GM19025 (cell line): ENCODE data around the gene IHH.
A peak's percentile ranks its signal among the peaks of the same experiment; 100 is the strongest.

Source experiments
- ATAC-seq: cut with Tn5 transposase; IDR thresholded peaks from one replicate; pipeline ENCODE4 v1.9.1; 2021; ENCODE audit warnings: mild to moderate bottlenecking, low read depth, moderate library complexity; ENCODE audit not compliant: unreplicated experiment

Gene IHH

DNA sequence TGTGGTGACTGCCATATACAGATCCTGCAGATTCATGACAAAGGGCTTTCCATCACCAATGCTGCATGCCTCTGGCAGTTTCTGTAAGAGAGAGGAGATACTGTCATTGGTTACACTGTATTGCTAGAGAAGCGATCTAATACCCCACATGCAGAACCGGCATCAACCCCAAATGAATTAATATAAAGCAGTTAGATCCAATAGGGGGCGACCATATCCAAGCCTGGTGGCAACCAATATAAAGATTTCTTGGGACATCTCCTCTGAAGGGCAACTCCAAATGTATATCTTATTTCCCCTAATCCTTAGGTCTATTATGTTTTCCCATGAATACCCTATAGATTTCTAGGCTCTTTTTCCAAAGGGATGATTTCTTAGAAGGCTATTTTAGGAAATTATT lies 17.4 kb upstream of the IHH start:
- no peak for ATAC-seq

DNA sequence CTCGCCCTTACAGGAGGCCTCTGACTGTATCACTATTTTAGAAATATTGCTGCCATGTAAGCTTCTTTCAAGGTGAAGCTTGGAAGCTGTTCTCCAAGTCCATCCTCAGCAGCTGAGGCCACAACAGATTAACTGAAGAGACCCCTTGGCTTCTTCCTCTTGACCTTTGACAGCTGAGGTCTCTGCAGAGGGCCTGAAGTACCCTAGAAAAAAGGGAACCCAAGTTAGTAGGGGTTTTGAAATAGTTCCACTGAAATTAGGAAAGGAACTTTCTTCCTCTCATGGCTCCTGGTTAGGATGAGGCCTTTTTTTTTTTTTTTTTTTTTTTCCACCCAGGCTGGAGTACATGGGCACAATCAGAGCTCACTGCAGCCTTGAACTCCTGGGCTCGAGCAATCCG lies 15.5 kb upstream of the IHH start:
- ATAC-seq = no peak

DNA sequence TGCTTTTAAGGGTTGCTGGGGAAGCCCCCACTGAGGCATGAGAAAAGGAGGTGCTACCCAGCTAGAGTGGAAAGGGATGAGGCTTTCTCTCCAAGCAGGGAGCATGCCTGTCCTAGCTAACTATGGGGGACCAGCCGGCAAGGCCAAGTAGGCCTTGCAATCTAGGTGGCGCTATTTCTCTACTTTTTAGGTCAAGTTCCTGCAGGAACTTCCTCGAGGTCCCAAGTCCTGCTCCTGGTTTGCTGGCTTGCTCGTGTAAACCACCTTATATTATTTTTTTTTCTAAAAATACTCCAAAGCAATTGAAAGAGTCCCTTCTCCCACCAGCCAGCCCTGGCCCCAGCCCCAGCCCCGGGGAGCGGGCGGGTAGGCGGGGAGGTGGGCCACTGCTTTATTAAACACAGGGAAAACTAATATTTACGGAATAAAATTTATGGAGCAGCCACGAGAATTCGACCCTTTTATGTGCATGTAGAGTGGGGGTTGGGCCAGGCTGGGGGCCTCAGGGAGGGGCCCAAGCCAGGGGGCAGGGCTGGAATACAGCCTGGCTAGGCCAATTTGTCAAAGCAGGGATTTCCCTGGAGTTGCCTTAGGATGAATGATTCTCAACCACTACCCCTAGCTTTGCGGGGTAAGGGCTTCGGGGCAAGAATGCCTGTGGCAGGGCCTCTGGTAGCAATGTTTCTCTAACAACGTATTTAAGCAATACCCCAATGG lies 12.8 kb upstream of the IHH start:
- ATAC-seq = no peak

DNA sequence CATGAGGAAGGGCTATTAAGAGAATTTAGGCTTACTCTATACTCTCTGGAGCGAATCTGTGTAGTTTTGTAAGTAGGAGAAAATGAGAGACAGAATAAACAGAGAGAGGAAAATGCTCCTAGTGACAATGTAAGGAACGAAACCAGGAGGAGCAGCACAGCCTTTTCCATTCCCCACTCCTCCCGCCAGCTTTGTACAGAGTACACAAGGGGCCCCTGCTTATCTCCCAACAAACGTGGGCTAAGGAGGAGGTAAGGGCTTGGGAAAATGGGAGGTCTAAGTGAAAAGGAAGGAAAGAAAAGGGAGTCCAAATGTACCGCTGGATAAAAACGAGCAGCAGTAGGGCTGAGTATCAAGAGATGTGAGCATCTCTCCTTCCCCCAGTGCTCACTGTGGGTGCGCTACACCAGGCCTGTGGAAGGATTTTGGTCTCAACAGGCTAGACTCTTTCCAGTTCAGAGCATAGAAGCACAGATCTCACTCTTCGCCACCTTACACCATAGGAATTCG lies 12.1 kb upstream of the IHH start:
- no peak for ATAC-seq

DNA sequence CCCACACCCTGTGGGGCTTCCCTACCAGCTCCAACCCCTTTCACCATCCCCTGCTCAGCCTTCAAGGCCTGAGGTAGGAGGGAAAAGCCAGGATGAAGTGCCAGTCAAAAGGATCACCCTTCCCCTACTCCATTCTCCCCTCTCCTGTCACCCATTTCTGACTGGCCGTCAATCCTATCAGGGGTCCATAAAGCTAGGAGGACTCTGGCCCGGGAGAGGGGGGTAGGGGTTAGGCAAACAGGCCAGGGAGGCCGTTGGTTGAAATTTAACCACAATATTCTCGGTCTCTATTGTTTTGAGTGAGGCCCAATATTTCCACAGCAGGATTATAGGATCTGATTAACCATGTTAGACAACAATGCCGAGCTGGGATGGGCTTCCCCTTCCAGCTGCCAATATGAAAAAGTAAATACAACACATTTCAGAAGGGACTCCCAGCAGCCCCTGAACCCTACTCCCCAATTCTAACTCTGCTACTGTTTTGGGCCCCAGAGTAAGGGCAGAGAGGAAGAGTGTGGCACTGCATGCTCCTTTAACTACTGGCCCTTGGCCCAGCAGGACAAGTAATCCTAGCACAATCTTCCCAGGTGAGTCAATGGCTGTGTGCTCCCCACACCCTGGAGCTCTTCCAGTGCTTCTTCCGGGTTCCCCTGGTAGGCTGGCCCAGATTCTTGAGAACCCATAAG lies 10.6 kb upstream of the IHH start:
- no peak for ATAC-seq

DNA sequence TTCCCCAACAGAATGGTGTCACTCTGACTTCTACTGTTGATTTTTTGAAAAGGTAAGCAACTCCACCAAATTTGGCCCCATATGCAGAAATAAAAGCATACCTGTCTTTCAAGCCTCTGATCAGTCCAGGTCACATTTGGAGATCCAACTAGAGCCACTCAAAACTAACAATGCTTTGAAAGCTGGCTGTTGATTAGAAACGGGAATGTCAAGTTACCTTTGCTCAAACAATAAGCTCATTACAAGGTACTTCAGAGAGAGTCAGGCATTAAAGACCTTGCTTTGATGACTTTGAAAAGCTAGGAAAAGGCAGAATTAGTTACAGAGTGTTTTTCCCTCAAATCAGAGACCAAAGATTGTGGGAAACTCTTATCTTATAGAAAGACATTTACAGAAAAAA lies 4.8 kb upstream of the IHH start:
- no peak for ATAC-seq

DNA sequence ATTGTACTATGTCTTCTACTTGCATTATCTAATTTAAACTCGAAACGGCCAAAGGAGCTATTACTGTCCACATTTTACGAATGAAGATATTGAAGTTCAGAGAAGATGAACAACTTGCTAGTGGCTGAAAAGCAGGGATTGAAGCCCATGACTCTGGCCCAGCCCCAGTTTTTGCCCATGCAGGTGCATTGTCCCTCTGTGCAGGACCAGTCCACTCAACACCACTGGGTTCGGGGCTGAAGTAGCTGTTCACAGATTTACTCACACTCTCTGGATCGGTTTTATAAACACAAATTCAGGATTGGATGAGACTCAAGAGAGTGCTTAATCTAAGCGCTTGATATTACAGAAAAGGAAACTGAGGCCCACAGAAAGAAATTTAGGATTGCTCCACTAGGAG lies 1.4 kb upstream of the IHH start:
- ATAC-seq = no peak

DNA sequence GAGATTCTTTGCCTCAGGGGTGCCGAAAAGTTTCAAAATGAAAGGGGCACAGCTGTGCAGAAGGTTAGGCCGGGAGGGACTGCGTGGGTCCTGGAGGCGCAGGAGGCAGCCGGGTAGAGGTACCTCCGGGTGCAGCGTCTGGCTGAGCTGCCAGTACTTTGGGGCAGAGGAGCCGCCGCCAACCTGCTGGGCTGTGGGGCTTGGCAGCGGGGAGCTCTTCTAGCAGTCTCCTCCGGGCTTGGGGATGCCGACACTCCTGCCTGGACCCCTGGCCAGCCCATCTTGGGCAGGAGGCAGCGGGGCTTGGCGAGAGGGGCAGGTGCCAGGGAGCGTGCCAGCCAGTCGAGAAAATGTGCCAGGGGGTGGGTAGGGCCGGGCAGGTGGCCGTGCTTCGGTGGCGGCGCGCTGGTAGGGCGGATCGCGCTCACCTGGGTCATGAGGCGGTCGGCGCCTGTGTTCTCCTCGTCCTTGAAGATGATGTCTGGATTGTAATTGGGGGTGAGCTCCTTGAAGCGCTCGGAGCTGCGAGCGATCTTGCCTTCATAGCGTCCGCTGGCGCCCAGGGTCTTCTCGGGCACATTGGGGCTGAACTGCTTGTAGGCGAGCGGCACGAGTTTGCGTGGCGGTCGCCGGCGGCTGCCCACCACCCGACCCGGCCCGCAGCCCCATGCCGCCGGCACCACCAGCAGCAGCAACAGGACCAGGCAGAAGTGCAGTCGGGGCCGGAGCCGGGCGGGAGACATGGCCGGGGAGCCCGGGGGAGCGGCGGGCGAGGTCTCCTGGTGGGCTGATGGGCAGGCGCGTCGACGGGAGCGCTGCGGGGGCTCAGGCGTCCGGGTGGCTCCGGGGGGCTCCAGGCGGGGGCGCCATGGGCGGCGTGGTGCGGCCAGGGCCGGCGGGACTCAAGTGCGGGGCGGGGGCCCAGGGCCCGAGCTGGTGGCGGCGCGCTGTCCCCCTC lies 717 bp downstream of the IHH start:
- ATAC-seq = no peak

DNA sequence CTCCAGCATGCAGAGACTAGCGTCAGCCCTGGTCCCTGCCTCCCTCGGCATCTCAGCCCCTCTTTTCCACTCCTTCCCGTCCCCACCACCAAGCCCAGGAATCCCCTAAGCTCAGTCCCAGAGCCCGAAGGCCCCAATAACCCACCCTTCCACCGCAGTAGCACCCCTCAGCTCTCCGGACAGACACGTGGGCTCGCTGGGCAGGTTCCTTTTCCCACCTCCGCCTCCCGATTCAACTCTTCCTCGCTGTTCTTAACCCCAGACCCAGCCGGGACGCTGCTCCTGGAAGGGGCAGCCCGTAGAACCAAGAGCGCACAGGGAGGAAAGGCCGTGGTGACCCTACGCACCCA lies 1.4 kb downstream of the IHH start:
- no peak for ATAC-seq

DNA sequence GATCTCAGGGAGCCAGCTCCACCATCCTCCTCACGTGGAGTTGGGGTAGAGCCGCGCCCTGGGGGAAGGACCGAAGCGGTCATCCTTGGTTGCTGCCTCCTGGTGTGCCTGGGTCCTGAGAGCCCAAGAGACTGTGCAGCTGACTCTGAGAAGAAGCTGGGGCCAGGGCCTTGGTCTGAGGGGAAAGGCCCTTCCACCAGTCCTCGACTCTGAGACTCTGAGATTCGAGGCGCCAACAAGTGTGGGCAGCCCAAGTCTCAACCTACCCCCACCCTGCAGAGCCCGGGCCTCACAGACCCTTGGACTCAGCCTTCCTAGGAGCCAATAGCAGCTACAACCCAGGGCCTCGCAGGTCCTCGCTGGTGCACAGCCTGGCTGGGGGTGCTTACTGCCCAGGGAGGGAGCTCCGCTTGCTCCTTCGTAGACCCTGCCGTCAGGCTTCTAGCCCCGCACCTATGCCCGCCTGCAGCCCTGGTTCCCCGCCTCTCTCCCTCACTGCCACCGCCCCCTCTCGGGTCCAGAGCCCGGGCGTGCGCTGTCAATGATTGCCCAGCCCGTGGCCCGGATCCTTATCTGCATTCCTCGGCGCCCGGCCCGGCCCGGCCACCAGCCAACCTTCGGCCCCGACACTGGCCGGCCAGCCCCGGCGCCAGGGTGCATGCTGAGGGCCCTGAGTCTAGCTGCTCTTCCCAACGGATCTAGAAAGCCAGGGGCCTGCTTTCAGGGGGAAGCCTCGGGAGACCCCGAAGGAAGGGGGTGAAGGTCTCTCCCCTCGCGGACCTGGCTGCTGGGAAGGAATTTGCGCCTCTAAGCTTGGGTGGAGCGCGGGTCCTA lies 2.0 kb downstream of the IHH start:
- ATAC-seq = no peak

DNA sequence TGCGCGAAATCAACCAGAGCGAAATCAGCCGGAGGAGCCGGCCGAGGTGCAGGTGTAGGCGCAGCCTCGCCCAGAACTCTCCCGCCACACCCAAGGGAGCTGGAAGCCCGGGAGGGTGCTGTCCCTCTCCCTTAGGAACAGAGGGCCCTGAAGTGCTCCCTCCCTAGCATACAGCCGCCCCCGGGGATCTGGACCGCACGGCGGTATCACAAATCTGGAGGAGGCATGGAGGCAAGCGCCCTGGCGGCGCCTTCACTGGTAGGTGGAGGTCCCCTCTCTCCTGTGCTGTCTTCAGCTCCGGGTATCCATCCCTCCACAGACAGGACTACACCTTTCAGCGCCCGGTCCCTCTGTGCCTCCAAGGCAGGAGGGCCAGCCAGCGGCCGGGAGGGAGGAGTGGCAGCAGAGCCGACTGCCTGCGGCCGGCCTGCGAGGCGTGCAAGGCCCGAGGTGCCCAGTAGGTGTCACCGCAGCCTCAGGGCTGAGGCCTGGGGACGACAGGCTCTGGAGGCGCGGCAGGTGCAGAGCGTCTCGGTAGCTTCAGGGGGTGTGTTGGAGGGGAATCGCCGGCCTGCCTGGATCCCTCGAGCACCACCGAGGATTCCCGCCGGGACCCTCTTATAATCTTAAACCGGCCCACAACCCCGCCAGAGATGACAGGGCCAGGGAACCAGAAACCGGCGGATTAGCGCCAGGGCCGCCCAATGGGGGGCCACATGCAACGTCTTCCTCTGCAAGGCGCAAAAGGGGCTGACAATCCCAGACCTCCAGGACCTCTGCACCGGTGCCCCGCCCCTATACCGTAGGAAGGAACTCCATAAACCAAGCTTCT lies 2.8 kb downstream of the IHH start:
- ATAC-seq = peak; percentile 94

DNA sequence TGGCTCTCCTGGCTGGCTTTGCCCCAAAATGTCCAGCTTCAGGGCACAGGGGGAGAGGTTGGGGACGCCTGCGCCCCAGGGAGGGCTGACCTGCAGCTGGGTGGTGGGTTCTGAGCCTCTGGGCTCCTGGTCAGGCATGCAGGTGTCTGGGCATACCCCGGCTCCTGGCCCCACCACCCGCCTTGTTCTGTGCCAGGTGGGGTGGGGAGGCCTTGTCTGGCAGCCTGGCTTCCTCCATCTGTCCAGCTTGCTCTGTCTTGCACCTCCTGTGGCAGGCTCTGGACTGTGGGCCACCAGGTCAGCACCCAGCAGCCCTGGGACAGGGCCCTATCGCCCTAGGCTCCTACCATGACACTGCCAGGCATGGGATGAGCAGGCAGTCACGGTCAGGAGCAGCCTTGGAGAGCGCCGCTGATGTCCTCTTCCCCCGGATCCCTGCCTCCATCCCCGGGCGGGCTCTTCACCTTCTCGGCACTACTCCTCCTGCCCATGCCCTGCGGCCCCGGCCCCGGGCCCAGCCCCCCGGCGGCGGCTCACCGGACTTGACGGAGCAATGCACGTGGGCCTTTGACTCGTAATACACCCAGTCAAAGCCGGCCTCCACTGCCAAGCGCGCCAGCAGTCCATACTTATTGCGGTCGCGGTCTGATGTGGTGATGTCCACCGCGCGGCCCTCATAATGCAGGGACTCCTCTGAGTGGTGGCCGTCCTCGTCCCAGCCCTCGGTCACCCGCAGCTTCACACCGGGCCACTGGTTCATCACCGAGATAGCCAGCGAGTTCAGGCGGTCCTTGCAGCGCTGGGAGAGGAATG lies 3.6 kb downstream of the IHH start:
- no peak for ATAC-seq

DNA sequence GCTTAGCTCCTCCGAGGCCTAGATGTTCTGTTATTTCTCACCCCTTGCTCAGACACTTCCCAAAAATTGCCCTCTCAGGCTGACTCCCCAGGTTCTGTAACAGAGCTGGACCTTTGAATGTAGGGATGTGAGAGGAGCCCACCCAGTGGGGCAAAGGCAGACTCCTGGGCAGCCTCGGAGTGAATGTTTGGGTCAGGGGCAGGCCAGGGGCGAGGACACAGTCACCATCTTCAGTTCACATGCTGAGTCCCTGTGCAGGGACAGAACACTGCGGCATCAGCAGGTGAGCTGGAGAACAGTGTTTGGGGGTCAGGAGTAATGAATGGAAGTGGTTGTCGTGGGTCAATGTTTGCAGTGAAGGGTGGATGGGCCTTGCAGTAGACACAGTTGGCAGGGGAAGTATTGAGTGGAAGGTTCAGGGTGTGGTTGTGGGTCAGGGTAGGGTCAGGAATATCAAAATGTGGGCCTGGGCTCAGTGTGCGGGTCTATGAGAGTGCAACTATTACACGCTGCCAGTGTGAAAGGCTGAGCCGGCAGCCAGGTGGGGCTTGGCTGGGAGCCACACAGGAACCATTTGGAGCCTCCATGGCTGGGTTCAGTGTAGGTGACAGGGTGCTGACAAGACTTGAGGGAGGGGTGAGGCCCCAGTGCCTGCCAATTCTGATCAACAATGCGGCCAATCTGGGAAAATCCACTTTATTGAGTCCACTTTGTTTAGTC lies 4.4 kb downstream of the IHH start:
- ATAC-seq = no peak

DNA sequence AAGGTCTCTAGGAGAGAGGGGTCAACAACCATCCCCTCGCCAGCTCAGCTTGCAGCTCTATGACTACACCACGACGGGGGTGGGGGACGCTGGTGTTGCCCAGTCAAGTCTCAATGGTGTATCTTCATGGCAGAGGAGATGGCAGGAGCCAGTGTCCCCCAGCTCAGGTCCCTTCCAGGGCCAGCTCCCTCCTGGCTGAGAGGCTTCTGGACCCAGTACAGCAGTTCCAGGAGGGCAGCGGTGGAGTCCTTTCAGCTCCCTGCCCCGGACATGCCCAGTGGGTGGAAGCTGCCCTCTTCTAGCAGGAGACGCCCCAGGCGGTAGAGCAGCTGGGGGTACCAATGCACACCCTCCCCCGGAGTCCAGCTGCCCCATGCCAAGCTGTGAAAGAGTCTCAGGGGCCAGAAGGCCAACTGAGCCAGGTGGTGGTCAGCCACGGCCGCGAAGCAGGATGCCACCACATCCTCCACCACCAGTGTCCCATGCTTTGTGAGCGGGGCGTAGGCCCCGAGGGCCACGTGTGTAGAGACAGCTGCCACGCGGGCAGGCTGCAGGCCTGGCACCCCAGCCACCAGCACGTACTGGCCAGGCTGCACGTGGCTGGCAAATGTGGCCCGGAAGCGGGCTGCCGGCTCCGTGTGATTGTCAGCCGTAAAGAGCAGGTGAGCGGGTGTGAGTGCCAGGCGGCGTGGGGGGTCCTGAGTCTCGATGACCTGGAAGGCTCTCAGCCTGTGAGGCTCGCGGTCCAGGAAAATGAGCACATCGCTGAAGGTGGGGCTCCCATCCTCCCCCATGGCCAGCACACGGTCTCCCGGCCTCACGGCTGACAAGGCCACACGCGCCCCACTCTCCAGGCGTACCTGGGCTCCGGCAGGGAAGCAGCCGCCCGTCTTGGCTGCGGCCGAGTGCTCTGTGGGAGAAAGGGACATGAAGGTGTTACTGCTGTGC lies 5.5 kb downstream of the IHH start:
- ATAC-seq = no peak

DNA sequence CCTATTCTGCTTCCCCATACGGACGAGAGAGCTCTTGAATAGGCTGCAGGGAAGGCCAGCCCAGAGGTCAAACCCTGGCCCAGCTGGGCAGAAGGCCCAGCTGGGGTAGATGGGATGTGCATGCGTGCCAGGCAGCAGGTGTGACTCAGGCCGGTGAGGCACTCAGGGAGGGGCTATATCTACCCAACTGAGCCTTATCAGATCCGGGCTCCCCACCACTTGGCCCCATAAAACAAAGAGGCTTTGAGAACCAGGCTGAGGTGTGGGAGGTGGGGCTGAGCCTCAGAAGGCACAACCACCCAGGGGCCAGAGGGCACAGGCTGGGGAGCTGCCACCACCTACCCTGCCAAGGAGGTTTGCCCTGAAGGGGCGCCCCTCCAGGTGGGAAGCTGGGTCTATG lies 11.4 kb downstream of the IHH start:
- no peak for ATAC-seq

DNA sequence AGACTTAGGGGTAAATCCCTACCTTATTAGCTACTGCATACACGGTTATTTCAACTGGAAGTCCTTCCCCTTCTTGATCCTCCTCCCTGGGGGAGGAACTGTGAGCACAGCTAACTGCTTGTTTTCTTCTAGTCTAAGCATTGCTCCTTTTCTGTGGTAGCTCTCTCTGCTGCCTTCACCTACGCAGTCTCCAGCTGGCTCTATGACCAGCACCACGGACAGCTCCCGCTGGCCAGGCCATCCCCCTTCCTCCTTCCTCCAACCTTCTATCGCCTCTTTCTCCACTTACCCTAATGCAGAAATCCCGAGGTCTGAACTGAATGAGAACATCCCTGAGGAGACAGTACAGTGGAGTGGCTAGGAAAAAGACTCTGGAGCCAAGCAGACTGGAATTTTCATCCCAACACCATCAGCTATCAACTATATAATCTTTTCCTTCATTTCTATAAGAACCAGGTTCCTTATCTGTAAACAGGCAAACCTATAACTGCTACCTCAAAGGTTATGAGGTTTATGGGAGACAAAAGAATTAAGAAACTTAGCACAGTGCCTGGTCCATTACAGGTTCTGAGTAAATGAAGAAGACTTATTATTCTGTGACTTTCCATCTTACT lies 14.7 kb downstream of the IHH start:
- ATAC-seq = no peak
